ENCODE data around the gene CCSER1.

DNA sequence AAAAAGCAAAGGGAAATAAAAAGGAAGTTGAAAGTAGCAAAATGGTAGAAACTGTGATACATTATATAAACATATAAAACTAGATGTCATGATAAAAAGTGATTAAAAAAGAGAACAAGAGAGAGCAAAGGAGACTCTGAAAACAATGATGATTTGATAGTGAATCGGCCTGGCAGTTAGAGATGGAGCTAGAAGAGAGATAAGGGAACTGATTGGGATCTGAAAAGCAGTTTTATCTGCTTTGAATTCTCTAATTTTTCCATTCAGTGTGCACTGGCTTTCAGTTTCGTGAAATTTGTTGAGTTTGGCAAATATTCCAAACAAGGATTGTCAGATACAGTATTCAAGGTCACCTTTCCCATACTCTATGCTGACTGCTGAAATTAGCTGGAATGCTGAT, 21.9 kb upstream of the CCSER1 start:
- TF ChIP-seq, protein P1, sequence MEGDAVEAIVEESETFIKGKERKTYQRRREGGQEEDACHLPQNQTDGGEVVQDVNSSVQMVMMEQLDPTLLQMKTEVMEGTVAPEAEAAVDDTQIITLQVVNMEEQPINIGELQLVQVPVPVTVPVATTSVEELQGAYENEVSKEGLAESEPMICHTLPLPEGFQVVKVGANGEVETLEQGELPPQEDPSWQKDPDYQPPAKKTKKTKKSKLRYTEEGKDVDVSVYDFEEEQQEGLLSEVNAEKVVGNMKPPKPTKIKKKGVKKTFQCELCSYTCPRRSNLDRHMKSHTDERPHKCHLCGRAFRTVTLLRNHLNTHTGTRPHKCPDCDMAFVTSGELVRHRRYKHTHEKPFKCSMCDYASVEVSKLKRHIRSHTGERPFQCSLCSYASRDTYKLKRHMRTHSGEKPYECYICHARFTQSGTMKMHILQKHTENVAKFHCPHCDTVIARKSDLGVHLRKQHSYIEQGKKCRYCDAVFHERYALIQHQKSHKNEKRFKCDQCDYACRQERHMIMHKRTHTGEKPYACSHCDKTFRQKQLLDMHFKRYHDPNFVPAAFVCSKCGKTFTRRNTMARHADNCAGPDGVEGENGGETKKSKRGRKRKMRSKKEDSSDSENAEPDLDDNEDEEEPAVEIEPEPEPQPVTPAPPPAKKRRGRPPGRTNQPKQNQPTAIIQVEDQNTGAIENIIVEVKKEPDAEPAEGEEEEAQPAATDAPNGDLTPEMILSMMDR (IDR thresholded peaks at IDR 0.05; ENCODE audit: low read length): no peak
- no peak for TF ChIP-seq EZH2 (IDR thresholded peaks at IDR 0.05; ENCODE audit: borderline replicate concordance, low read length)

Data from OCI-LY1 (cell line).